ENCODE results near the gene MID1. TPM values are rescaled to one million over a fixed set of nuclear protein-coding genes. Genes with fewer than 3 reads are reported as not detected.
"Not testable (repeated sequence)": the region's sequence is repeated elsewhere in the genome, so short reads cannot be mapped to it uniquely, and the experiment has no call there.

Gene MID1
- total RNA-seq, 4 donors from 2014 or later: 17.0 to 23.4 (median 19.0) TPM

DNA sequence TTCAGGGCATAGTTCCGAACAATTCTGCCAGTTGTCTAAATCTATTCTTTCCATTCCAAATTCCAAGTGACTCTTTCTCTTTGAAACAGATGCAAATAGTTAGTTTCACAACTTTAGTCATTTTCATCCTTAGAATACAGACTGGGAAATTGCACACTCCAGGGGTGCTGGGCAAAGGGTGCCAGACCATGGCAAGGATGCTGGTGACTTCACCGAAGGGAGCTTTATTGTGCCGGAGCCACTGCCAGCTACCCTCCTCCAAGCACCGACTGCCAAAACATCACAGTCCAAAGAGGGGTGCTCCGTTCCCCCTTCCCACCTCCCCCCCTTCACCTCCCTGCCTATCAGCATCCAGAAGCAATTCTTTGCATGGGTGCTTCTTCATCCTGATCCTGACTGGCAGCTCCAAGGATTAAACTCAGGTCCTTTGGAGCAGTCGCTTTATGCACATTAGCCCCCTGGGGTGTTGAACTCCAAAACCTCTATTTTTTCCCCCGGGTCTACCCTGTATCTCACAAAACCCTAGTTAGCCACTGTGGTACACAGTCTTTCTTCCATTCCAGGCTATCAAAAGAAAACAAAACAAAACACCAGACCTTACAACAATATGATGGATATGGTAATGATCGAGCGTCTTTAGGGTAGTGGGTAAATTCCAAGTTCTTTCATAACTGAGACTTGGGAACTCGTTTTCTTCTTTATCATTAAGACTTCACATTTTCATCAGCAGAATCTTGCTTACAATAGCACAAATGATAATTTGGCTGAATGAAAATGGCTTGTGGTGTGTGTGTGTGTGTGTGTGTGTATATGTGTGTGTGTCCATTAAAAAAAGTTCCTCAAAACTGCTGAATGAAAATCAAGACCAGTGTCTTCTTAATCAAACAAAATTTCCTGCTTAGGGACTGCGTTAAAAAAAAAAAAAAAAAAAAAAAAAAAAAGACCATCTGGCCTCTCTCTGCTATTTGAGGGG is 28.7 kb downstream of the MID1 start:
- no peak overlapping the region for H3K4me3 ChIP-seq
- no peaks in the 10 kb centered on the region for H3K9me3 ChIP-seq
- TF ChIP-seq, protein P1, sequence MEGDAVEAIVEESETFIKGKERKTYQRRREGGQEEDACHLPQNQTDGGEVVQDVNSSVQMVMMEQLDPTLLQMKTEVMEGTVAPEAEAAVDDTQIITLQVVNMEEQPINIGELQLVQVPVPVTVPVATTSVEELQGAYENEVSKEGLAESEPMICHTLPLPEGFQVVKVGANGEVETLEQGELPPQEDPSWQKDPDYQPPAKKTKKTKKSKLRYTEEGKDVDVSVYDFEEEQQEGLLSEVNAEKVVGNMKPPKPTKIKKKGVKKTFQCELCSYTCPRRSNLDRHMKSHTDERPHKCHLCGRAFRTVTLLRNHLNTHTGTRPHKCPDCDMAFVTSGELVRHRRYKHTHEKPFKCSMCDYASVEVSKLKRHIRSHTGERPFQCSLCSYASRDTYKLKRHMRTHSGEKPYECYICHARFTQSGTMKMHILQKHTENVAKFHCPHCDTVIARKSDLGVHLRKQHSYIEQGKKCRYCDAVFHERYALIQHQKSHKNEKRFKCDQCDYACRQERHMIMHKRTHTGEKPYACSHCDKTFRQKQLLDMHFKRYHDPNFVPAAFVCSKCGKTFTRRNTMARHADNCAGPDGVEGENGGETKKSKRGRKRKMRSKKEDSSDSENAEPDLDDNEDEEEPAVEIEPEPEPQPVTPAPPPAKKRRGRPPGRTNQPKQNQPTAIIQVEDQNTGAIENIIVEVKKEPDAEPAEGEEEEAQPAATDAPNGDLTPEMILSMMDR (IDR thresholded peaks at IDR 0.05): no peak
- TF ChIP-seq EP300 (IDR thresholded peaks at IDR 0.05) (no peak), POLR2A (IDR thresholded peaks at IDR 0.05) (no peak), POLR2AphosphoS5 (IDR thresholded peaks at IDR 0.05) (no peak)
- no peaks in the 10 kb centered on the region for H3K4me1 ChIP-seq
- H3K27me3 ChIP-seq: no peaks in the 10 kb centered on the region
- whole genome bisulfite sequencing, 2 donors (ENCODE audit: low coverage in 1 of 2): 57 to 67% methylated on average over 2 to 6 of the region's 11 CpGs
- no peak for ATAC-seq
- H3K36me3 ChIP-seq: no peaks in the 10 kb centered on the region
- H3K27ac ChIP-seq: no peak overlapping the region

DNA sequence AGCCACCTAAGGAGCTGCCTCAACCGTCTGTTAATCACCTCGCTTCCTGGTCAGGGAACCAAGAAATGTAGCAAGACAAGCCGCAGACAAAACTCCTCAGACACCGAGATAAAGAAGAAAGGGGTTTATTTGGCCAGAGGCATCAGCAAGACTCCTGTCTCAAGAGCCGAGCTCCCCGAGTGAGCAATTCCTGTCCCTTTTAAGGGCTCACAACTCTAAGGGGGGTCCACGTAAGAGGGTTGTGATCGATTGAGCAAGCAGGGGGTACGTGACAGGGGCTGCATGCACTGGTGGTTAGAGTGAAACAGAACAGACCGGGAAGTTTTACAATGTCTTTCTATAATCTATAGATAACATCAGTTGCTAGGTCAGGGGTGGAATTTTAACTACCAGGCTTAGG is 30.6 kb downstream of the MID1 start:
- not testable (repeated sequence) for H3K4me3 ChIP-seq, H3K27me3 ChIP-seq, H3K9me3 ChIP-seq, ATAC-seq, H3K27ac ChIP-seq, H3K36me3 ChIP-seq, H3K4me1 ChIP-seq
- 61 to 94% methylated on average over 6 to 8 of the region's 10 CpGs for WGBS, 2 donors (ENCODE audit: low coverage in 1 of 2)

DNA sequence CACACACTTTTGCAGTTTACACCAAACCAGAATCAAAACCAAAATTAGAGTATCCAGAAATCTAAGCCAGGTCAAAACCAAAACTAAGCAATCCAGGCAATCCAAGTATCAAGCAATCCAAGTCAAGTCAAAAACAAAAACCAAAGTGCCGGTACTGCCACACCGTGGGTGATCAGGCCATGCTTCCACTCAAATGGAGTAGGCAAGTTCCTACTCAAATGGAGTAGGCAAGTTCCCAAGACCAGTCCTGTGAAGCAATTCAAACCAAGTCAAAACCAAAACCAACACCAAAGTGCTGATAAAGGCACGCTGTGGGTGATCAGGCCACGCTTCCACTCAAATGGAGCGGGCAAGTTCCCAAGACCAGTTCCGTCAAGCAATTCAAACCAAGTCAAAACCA is 31.3 kb downstream of the MID1 start:
- Histone ChIP-seq H3K4me1 (no peaks in the 10 kb centered on the region), H3K9me3 (no peaks in the 10 kb centered on the region), H3K36me3 (no peaks in the 10 kb centered on the region), H3K27ac (no peak overlapping the region), H3K27me3 (no peaks in the 10 kb centered on the region), H3K4me3 (no peak overlapping the region)
- TF ChIP-seq, protein P1 (IDR thresholded peaks at IDR 0.05): no peak
- no peak for ATAC-seq
- 100% methylated on average over 1 of the region's 6 CpGs; no CpG with 5 or more reads in 1 of the 2 donors for WGBS, 2 donors (ENCODE audit: low coverage in 1 of 2)

DNA sequence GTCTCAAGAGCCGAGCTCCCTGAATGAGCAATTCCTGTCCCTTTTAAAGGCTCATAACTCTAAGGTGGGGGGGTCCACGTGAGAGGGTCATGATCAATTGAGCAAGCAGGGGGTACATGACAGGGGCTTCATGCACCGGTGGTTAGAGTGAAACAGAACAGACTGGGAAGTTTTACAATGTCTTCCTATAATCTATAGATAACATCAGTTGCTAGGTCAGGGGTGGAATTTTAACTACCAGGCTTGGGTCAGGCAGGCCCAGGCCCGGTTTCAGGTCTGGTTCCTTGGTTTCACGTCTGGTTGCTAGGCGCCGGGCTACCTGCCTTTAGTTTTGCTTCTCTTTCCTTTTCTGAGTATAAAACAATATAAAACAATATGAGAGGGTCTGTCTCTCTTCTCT is 35.5 kb downstream of the MID1 start:
- H3K9me3 ChIP-seq, H3K27me3 ChIP-seq, H3K4me3 ChIP-seq, ATAC-seq, H3K4me1 ChIP-seq, H3K36me3 ChIP-seq, H3K27ac ChIP-seq: not testable (repeated sequence)
- WGBS, 2 donors (ENCODE audit: low coverage in 1 of 2): 71 to 100% methylated on average over 2 to 6 of the region's 7 CpGs

DNA sequence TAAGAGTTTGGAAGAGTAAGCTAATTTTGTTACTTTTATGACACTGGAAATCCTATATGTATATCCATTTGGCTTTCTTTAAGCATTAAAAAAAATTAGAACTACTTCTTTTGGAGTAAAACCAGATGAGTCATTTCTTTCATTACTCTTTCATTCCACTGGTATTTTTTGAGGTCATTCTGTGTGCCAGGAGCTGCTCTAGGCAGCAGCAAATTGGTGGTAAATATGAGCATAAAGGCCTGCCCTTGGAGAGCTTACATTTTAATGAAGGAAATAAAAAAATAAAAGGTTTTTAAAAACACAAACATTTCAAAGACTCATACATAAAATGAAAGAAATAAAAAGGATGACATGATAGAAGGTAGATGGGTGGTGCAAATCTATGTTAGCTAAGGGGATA is 37.4 kb downstream of the MID1 start:
- H3K27me3 ChIP-seq: no peaks in the 10 kb centered on the region

DNA sequence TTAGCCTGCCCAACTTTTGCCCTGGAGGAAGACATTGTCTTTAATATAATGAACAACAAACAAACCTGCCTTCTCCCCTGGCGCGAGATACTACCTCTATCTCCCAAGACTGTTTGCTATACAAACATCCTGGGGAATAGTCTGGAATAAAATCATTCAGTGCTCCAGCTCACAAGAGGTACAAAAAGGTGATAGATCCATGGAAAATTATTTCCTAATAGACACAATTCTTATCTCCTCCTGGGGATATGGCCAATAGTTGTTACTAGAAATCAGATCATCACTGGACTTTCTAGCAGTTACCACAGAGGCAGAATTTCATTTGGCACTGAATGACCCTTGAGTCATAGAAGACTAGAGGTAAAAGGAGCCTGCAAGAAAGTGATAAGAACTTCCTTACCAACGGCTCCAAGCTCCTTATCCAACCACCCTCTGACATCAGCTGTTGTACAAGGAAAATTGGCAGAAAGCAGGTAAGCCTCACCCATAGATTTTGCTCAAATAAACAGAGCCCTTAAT is 38.1 kb downstream of the MID1 start:
- Histone ChIP-seq H3K27me3 (no peaks in the 10 kb centered on the region), H3K4me3 (no peak overlapping the region), H3K27ac (no peak overlapping the region), H3K36me3 (no peaks in the 10 kb centered on the region), H3K4me1 (peaks cover 0 to 24% (median 0%) of the 10 kb centered on the region in 3 donors), H3K9me3 (no peaks in the 10 kb centered on the region)
- ATAC-seq: peak; percentile 39
- TF ChIP-seq POLR2A (IDR thresholded peaks at IDR 0.05) (no peak), EP300 (IDR thresholded peaks at IDR 0.05) (no peak), POLR2AphosphoS5 (IDR thresholded peaks at IDR 0.05) (no peak)
- TF ChIP-seq, protein P1 (IDR thresholded peaks at IDR 0.05): no peak
- 78 to 100% methylated on average over 2 to 3 of the region's 3 CpGs for WGBS, 2 donors (ENCODE audit: low coverage in 1 of 2)

More for the DNA sequence above, 37.4 kb downstream of the MID1 start:
- Histone ChIP-seq H3K4me3 (no peak overlapping the region), H3K36me3 (no peaks in the 10 kb centered on the region), H3K4me1 (peaks cover 0 to 18% (median 0%) of the 10 kb centered on the region in 3 donors), H3K27ac (no peak overlapping the region), H3K9me3 (no peaks in the 10 kb centered on the region)
- ATAC-seq: no peak
- no peak for TF ChIP-seq EP300 (IDR thresholded peaks at IDR 0.05)
